Body of pancreas (tissue), 4 donors: Measurements from ENCODE around the gene HMCN1.

ENCODE experiments used
- POLR2A ChIP-seq, 3 donors: fragments of 450-650 bp; IDR thresholded peaks; one replicate each; pipeline ENCODE4 v1.6.1; 2016; ENCODE audit warnings: antibody characterized with exemption in 3 of 3, mild to moderate bottlenecking in 2 of 3
- TF ChIP-seq, protein P1 (sequence below), 7 experiments: fragments of 450-650 bp in 4 of 7; fragments of 200-600 bp in 3 of 7; sonication (generic) in 3 of 7; IDR thresholded peaks; one replicate each; pipeline ENCODE4 v1.5.1; 2016 to 2019; ENCODE audit warnings: antibody characterized with exemption in 7 of 7

DNA sequence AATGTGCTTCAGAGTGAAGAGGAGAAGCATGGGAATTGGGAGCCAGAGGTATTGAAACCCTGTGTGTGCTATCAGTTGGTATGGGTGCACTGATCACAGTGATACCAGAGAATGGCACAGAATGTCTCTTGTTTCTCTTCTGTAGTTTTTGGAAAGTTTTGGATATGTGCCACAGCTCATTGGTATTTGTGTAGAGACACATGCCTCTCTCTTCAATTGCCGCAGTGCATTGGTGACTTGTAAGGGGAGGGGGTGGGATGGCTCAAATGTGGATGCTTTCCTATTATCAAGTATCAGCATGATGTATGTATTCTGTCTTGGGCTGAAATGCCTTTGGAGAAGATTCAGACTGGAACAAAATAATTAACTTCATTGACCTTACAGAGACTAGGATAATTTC lies 101.0 kb downstream of the HMCN1 start:
- TF ChIP-seq, protein P1, sequence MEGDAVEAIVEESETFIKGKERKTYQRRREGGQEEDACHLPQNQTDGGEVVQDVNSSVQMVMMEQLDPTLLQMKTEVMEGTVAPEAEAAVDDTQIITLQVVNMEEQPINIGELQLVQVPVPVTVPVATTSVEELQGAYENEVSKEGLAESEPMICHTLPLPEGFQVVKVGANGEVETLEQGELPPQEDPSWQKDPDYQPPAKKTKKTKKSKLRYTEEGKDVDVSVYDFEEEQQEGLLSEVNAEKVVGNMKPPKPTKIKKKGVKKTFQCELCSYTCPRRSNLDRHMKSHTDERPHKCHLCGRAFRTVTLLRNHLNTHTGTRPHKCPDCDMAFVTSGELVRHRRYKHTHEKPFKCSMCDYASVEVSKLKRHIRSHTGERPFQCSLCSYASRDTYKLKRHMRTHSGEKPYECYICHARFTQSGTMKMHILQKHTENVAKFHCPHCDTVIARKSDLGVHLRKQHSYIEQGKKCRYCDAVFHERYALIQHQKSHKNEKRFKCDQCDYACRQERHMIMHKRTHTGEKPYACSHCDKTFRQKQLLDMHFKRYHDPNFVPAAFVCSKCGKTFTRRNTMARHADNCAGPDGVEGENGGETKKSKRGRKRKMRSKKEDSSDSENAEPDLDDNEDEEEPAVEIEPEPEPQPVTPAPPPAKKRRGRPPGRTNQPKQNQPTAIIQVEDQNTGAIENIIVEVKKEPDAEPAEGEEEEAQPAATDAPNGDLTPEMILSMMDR (IDR thresholded peaks at IDR 0.05), result no peak
- TF ChIP-seq POLR2A (IDR thresholded peaks at IDR 0.05), result no peak
